MM.1S (cell line): Measurements from ENCODE around the gene TUBGCP5.

Experiments used
- DNase-seq: peaks from one replicate; pipeline ENCODE4 v3.0.0-alpha.2; 2015
- H2AFZ ChIP-seq: fragments of 300-600 bp; sonication (generic); 2 replicates; pipeline ENCODE4 v1.6.0; 2016; ENCODE audit warnings: antibody characterized with exemption, low read length
- H3F3A ChIP-seq: fragments of 300-600 bp; sonication (generic); 2 replicates; pipeline ENCODE4 v1.6.1; 2016; ENCODE audit warnings: mild to moderate bottlenecking, antibody characterized with exemption, low read length, moderate library complexity, mixed read lengths; ENCODE audit not compliant: insufficient read depth
- H3K27ac ChIP-seq: fragments of 300-600 bp; sonication (generic); 2 replicates; pipeline ENCODE4 v1.5.1; 2016; ENCODE audit warnings: mild to moderate bottlenecking, low read length
- H3K27me3 ChIP-seq: fragments of 300-600 bp; sonication (generic); replicated peaks from 2 replicates; pipeline ENCODE4 v1.6.0; 2016; ENCODE audit warnings: low read length; ENCODE audit not compliant: insufficient read depth
- H3K36me3 ChIP-seq: fragments of 300-600 bp; sonication (generic); replicated peaks from 2 replicates; pipeline ENCODE4 v1.6.1; 2016; ENCODE audit warnings: mild to moderate bottlenecking, low read length, mixed read lengths; ENCODE audit not compliant: insufficient read depth
- H3K4me1 ChIP-seq: fragments of 300-600 bp; sonication (generic); 2 replicates; pipeline ENCODE4 v1.6.1; 2016; ENCODE audit warnings: low read length, mixed read lengths
- H3K4me2 ChIP-seq: fragments of 300-600 bp; sonication (generic); 2 replicates; pipeline ENCODE4 v1.6.0; 2016; ENCODE audit warnings: low read depth, low read length
- H3K4me3 ChIP-seq: fragments of 300-600 bp; sonication (generic); 2 replicates; pipeline ENCODE4 v1.5.1; 2016; ENCODE audit warnings: low read length, mixed read lengths
- H3K79me2 ChIP-seq: fragments of 300-600 bp; sonication (generic); 2 replicates; pipeline ENCODE4 v1.6.1; 2016; ENCODE audit warnings: mixed run types, low read length, mixed read lengths
- H3K9ac ChIP-seq: fragments of 300-600 bp; sonication (generic); 2 replicates; pipeline ENCODE4 v1.6.1; 2016; ENCODE audit warnings: low read length, mixed read lengths
- H3K9me2 ChIP-seq: fragments of 300-600 bp; sonication (generic); replicated peaks from 2 replicates; pipeline ENCODE4 v1.6.1; 2016; ENCODE audit warnings: mild to moderate bottlenecking, low read length, mixed read lengths; ENCODE audit not compliant: insufficient read depth
- H3K9me3 ChIP-seq: fragments of 300-600 bp; sonication (generic); replicated peaks from 2 replicates; pipeline ENCODE4 v1.6.1; 2016; ENCODE audit warnings: mild to moderate bottlenecking, low read length, mixed read lengths; ENCODE audit not compliant: insufficient read depth
- H4K20me1 ChIP-seq: fragments of 300-600 bp; sonication (generic); 2 replicates; pipeline ENCODE4 v1.6.1; 2016; ENCODE audit warnings: mild to moderate bottlenecking, low read length, moderate library complexity, mixed read lengths; ENCODE audit not compliant: insufficient read depth
- CTCF ChIP-seq: fragments of 300-600 bp; sonication (generic); IDR thresholded peaks from 2 replicates; pipeline ENCODE4 v1.5.1; 2016; ENCODE audit warnings: antibody characterized with exemption, low read length, mixed read lengths
- EZH2 ChIP-seq: fragments of 300-600 bp; sonication (generic); optimal IDR thresholded peaks from 2 replicates; pipeline ENCODE3; 2017; ENCODE audit warnings: low read depth, mild to moderate bottlenecking, antibody characterized with exemption, low read length, mixed read lengths
- EZH2phosphoT487 ChIP-seq: fragments of 300-600 bp; sonication (generic); IDR thresholded peaks from 2 replicates; pipeline ENCODE4 v1.6.1; 2018; ENCODE audit warnings: antibody characterized with exemption, low read length

Gene TUBGCP5

GRCh38 chr15:23064156-23064555, 24.8 kb upstream of the TUBGCP5 start:
- Histone ChIP-seq H4K20me1 (no peaks in the 10 kb centered on the region), H2AFZ (no peak overlapping the region), H3K27ac (no peak overlapping the region), H3K4me2 (no peak overlapping the region), H3K36me3 (no peaks in the 10 kb centered on the region), H3F3A (no peaks in the 10 kb centered on the region), H3K4me1 (no peaks in the 10 kb centered on the region), H3K4me3 (no peak overlapping the region), H3K79me2 (no peaks in the 10 kb centered on the region), H3K9me2 (no peaks in the 10 kb centered on the region), H3K27me3 (no peaks in the 10 kb centered on the region), H3K9me3 (no peaks in the 10 kb centered on the region), H3K9ac (no peak overlapping the region)
- TF ChIP-seq EZH2: no peak
- TF ChIP-seq CTCF: no peak
- no peak for TF ChIP-seq EZH2phosphoT487
- no peak for DNase-seq

GRCh38 chr15:23057707-23058106, 18.3 kb upstream of the TUBGCP5 start:
- H3K27me3 ChIP-seq: no peaks in the 10 kb centered on the region
- DNase-seq: no peak
- no peaks in the 10 kb centered on the region for H3K9me3 ChIP-seq
- no peak overlapping the region for H3K4me2 ChIP-seq
- H3K9me2 ChIP-seq: no peaks in the 10 kb centered on the region
- H3K4me1 ChIP-seq: no peaks in the 10 kb centered on the region
- no peak overlapping the region for H3K4me3 ChIP-seq
- H4K20me1 ChIP-seq: no peaks in the 10 kb centered on the region
- H3K27ac ChIP-seq: no peak overlapping the region
- no peaks in the 10 kb centered on the region for H3F3A ChIP-seq
- no peak for TF ChIP-seq EZH2
- no peak for TF ChIP-seq CTCF
- no peak for TF ChIP-seq EZH2phosphoT487
- H3K79me2 ChIP-seq: no peaks in the 10 kb centered on the region
- no peak overlapping the region for H2AFZ ChIP-seq
- no peak overlapping the region for H3K9ac ChIP-seq
- no peaks in the 10 kb centered on the region for H3K36me3 ChIP-seq

GRCh38 chr15:23055316-23055715, 15.9 kb upstream of the TUBGCP5 start:
- no peak overlapping the region for H3K27ac ChIP-seq
- no peaks in the 10 kb centered on the region for H3F3A ChIP-seq
- no peaks in the 10 kb centered on the region for H3K9me2 ChIP-seq
- H3K36me3 ChIP-seq: no peaks in the 10 kb centered on the region
- TF ChIP-seq EZH2phosphoT487 (no peak), CTCF (no peak), EZH2 (no peak)
- no peak overlapping the region for H3K9ac ChIP-seq
- DNase-seq: no peak
- no peaks in the 10 kb centered on the region for H3K27me3 ChIP-seq
- H3K9me3 ChIP-seq: no peaks in the 10 kb centered on the region
- no peak overlapping the region for H3K4me3 ChIP-seq
- no peak overlapping the region for H3K4me2 ChIP-seq
- no peaks in the 10 kb centered on the region for H4K20me1 ChIP-seq
- no peaks in the 10 kb centered on the region for H3K79me2 ChIP-seq
- no peak overlapping the region for H2AFZ ChIP-seq
- H3K4me1 ChIP-seq: no peaks in the 10 kb centered on the region
